ENCODE results near the gene DUSP28.

The DUSP28 gene

DNA sequence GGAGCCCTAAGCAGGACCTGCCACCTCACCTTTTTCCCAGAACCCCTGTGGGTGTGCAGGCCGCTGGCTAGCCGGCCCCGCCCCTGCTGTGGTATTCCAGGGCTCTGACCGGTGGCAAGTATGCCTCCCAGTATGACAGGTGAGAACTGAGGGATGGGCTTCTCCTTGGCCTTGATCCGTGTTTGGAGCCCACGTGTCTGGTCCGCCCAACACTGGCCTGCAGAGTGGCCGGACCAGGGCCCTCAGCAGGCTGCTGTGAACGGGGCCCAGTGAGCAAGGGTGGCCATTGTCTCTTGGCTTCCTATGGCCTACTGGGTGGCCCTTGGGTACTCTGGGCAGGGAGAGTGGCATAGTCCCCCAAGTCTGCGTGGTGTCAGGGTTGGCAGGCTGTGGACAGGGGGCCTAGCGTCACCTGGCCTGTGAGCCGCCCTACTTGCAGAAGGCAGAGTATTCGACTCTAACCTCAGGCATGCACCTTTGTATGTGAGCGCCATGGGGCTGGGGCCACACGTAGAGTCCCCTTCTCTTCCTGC lies 9.9 kb downstream of the DUSP28 start:
- in situ Hi-C loops (cut with MboI; ENCODE audit: low sequenced_read_pairs, unreplicated experiment): no loop called here

DNA sequence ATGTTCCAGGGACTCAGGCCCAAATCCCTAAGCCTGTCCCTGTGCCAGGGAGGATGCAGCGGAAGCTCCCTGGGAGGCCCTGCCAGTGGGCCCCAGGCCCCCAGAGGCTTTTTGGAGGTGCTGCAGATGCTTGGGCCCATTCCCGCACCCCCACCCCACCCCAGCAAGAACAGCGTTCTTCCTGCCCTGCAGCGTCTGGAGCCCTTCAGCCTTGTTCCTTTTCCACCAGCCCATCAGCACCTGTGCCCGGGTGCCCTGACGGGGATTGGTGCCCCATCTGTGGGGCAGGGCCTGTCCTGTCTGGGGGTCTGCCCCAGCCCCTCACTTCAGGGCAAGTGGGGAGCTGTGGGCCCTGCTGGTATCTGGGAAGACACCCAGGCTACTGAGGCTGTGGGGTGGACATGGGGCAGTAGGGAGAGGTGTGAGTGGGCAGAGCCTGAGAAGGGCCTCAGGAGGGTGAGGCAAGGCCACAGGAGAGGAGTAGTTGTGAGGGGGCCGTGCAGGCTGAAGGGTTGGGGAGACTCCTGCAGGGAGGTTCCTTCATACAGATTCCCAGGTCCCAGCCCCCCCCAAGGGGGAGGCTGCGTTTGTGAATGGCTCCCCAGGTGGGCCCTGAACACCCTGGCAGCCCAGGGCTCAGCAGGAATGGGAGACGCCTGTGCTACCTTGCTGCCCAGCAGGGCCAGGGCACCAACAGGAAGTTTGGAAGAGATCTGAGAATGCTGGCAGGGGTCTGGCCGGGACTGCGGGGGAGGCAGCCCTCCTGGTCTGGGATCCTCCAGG lies 10.6 kb downstream of the DUSP28 start:
- DNase-seq (ENCODE audit: low spot score): no peak
- TF ChIP-seq, protein P1, sequence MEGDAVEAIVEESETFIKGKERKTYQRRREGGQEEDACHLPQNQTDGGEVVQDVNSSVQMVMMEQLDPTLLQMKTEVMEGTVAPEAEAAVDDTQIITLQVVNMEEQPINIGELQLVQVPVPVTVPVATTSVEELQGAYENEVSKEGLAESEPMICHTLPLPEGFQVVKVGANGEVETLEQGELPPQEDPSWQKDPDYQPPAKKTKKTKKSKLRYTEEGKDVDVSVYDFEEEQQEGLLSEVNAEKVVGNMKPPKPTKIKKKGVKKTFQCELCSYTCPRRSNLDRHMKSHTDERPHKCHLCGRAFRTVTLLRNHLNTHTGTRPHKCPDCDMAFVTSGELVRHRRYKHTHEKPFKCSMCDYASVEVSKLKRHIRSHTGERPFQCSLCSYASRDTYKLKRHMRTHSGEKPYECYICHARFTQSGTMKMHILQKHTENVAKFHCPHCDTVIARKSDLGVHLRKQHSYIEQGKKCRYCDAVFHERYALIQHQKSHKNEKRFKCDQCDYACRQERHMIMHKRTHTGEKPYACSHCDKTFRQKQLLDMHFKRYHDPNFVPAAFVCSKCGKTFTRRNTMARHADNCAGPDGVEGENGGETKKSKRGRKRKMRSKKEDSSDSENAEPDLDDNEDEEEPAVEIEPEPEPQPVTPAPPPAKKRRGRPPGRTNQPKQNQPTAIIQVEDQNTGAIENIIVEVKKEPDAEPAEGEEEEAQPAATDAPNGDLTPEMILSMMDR (IDR thresholded peaks at IDR 0.05; ENCODE audit: borderline replicate concordance, control extremely low read depth, extremely low read depth, insufficient read depth, missing control alignments): no peak
- in situ Hi-C loops (cut with MboI; ENCODE audit: low sequenced_read_pairs, unreplicated experiment): no loop called here

More for the DNA sequence above, 9.9 kb downstream of the DUSP28 start:
- TF ChIP-seq, protein P1 (IDR thresholded peaks at IDR 0.05; ENCODE audit: borderline replicate concordance, control extremely low read depth, extremely low read depth, insufficient read depth, missing control alignments): no peak
- DNase-seq (ENCODE audit: low spot score): no peak

DNA sequence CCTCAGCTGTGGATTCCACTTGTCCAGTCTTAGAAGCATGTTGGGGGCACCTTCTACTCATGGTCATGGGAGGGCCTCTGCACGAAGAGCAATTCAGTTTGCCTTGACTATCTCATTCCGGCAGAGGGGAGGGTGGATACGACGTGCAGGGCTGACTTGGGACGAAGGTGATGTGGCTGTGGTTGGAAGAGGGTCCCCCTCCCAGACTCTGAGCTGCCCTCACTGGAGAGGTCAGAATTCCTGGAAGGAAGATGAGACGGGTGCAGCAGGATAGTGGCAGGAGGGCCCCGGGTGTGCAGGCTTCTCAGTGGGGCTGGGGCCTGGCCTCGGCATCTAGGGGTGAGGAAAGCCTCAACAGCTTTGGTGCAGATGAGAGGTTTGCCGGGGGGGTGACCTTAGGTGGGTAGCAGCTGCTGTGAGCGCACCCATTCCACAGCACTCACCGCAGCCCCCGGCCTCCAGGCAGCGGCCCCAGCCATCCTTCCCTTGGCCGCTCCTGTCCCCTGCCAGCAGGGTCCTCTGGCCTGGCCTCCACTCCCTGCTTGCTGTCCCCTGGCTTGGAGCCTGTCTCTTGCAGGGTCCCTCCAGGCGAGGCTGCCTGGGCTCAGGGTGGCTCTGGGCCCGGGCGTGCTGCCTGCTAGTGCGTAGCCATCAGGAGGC lies 11.3 kb downstream of the DUSP28 start:
- no peak for DNase-seq (ENCODE audit: low spot score)
- in situ Hi-C loops (cut with MboI; ENCODE audit: low sequenced_read_pairs, unreplicated experiment): no loop called here
- TF ChIP-seq, protein P1 (IDR thresholded peaks at IDR 0.05; ENCODE audit: borderline replicate concordance, control extremely low read depth, extremely low read depth, insufficient read depth, missing control alignments): no peak

DNA sequence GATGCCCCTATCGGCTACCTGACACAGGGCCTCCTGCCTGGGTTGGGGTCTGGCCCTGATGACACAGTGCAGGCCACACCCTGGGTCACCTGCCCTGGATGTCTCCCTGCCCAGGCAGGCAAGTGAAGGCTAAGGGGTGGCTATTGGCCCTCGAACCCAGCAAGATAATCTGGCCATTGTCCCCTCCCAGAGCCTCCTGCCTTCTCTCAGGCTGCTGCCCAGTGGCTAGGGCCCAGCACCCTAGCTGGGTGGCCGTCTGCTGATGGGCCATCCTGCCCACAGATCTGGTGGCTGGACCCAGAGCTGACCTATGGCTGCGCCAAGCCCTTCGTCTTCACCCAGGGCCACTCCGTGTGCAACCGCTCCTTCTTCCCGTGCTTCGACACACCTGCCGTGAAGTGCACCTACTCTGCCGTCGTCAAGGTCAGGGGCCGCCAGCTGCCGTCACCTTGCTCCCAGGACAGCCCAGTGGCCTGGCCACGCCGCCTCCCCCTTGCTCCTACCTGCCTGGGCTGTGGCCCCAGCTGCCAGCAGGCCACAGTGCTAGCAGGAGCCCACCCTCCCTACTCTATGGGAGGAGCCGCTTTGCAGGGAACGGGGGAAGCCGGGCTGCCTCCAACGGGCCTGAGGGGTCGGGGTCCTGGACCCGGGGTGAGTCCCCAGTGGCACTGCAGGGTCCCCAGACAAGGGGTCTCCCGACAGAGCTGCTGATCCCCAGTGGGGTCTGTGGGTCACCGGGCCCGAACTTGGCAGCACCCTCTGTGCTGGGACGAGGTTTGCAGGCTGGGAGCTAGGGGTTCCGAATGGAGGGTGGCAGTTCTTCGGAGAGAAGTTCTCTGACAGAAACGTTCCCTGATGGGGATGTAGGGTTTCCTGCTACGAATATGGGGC lies 12.2 kb downstream of the DUSP28 start:
- in situ Hi-C loops (cut with MboI; ENCODE audit: low sequenced_read_pairs, unreplicated experiment): no loop called here
- no peak for DNase-seq (ENCODE audit: low spot score)
- TF ChIP-seq, protein P1 (IDR thresholded peaks at IDR 0.05; ENCODE audit: borderline replicate concordance, control extremely low read depth, extremely low read depth, insufficient read depth, missing control alignments): no peak

DNA sequence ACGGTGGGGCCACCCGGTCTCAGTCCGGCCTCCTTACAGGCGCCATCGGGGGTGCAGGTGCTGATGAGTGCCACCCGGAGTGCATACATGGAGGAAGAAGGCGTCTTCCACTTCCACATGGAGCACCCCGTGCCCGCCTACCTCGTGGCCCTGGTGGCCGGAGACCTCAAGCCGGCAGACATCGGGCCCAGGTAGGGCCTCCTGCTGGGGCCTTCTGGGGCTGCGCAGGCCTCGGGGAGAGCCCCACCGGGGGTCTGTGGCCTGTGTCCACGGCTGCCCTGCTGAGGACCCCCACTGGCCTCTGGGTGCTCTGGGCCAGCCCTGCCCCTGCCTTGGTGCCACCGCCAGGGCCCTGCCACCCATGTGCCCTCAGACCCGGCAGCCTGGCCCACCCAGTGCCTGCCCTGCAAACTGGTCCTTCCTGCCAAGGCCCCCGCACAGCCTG lies 12.9 kb downstream of the DUSP28 start:
- in situ Hi-C loops (cut with MboI; ENCODE audit: low sequenced_read_pairs, unreplicated experiment): no loop called here
- no peak for DNase-seq (ENCODE audit: low spot score)
- TF ChIP-seq, protein P1 (IDR thresholded peaks at IDR 0.05; ENCODE audit: borderline replicate concordance, control extremely low read depth, extremely low read depth, insufficient read depth, missing control alignments): no peak
